ENCODE results near the gene C3orf49. TPM values are rescaled to one million over a fixed set of nuclear protein-coding genes. Genes with fewer than 3 reads are reported as not detected.

The C3orf49 gene
- total RNA-seq, 4 donors from 2014 or later, result not detected

- TF ChIP-seq, protein P1, sequence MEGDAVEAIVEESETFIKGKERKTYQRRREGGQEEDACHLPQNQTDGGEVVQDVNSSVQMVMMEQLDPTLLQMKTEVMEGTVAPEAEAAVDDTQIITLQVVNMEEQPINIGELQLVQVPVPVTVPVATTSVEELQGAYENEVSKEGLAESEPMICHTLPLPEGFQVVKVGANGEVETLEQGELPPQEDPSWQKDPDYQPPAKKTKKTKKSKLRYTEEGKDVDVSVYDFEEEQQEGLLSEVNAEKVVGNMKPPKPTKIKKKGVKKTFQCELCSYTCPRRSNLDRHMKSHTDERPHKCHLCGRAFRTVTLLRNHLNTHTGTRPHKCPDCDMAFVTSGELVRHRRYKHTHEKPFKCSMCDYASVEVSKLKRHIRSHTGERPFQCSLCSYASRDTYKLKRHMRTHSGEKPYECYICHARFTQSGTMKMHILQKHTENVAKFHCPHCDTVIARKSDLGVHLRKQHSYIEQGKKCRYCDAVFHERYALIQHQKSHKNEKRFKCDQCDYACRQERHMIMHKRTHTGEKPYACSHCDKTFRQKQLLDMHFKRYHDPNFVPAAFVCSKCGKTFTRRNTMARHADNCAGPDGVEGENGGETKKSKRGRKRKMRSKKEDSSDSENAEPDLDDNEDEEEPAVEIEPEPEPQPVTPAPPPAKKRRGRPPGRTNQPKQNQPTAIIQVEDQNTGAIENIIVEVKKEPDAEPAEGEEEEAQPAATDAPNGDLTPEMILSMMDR (IDR thresholded peaks at IDR 0.05), result no peak
- TF ChIP-seq POLR2A (IDR thresholded peaks at IDR 0.05), result no peak
- peaks cover 0 to 9% (median 0%) of the 10 kb centered on the region in 3 donors for H3K36me3 ChIP-seq
- no peaks in the 10 kb centered on the region for H3K9me3 ChIP-seq
- peak overlapping the region; percentile 96 to 99 (median 97) for H3K4me3 ChIP-seq
- intact Hi-C loops (cut with DNase I), result no loop called here
- WGBS, 2 donors, result 1% methylated on average over 16 to 18 of the region's 93 CpGs
- H3K4me1 ChIP-seq, result peaks cover 3 to 35% (median 15%) of the 10 kb centered on the region in 3 donors
- no peaks in the 10 kb centered on the region for H3K27me3 ChIP-seq
- peak overlapping the region; percentile 90 to 99 (median 96) for H3K27ac ChIP-seq
- DNase-seq, result no peak
Measured at GRCh38 chr3:63864008-63864964, 45.2 kb downstream of the C3orf49 start.

GRCh38 chr3:63864965-63865327 is 45.8 kb downstream of the C3orf49 start:
- 0 to 6% methylated on average over 3 of the region's 3 CpGs for WGBS, 2 donors
- DNase-seq, result no peak
- intact Hi-C loops (cut with DNase I), result no loop called here

DNA sequence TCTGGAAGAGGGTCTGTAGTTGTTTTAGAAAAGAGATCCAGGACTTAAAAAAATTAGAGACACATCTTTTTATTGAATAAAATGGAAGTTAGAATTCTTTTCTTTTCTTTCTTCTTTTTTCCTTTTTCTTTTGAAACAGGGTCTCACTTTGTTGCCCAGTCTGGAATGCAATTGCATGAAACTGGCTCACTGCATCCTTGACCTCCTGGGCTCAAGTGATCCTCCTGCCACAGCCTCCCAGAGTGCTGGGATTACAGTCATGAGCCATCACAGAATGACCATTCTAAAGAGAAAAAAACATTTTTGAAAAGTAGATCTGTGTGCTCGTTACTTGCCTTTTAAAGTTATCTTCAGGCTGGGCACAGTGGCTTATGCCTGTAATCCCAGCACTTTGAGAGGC is 48.1 kb downstream of the C3orf49 start:
- DNase-seq, result no peak
- 100% methylated on average over 1 of the region's 1 CpG for WGBS, 2 donors
- Histone ChIP-seq H3K9me3 (no peaks in the 10 kb centered on the region), H3K27me3 (no peaks in the 10 kb centered on the region), H3K36me3 (peaks cover 0 to 9% (median 0%) of the 10 kb centered on the region in 3 donors), H3K4me1 (peaks cover 3 to 40% (median 18%) of the 10 kb centered on the region in 3 donors), H3K4me3 (no peak overlapping the region), H3K27ac (no peak overlapping the region)
- intact Hi-C loops (cut with DNase I), result no loop called here
- TF ChIP-seq, protein P1 (IDR thresholded peaks at IDR 0.05), result no peak
- no peak for TF ChIP-seq POLR2A (IDR thresholded peaks at IDR 0.05)

More at GRCh38 chr3:63864965-63865327, 45.8 kb downstream of the C3orf49 start:
- peaks cover 0 to 9% (median 0%) of the 10 kb centered on the region in 3 donors for H3K36me3 ChIP-seq
- peaks cover 3 to 42% (median 19%) of the 10 kb centered on the region in 3 donors for H3K4me1 ChIP-seq
- TF ChIP-seq, protein P1 (IDR thresholded peaks at IDR 0.05), result no peak
- H3K27ac ChIP-seq, result peak overlapping the region; percentile 90 to 99 (median 96)
- H3K4me3 ChIP-seq, result peak overlapping the region; percentile 96 to 99 (median 97)
- H3K27me3 ChIP-seq, result no peaks in the 10 kb centered on the region
- no peaks in the 10 kb centered on the region for H3K9me3 ChIP-seq

GRCh38 chr3:63869940-63870614 is 51.0 kb downstream of the C3orf49 start:
- peaks cover under 1 to 36% (median 11%) of the 10 kb centered on the region in 3 donors for H3K4me1 ChIP-seq
- no peaks in the 10 kb centered on the region for H3K9me3 ChIP-seq
- H3K27ac ChIP-seq, result no peak overlapping the region
- intact Hi-C loops (cut with DNase I), result no loop called here
- H3K27me3 ChIP-seq, result no peaks in the 10 kb centered on the region
- peaks cover 0 to 9% (median 0%) of the 10 kb centered on the region in 3 donors for H3K36me3 ChIP-seq
- no peak for DNase-seq
- WGBS, 2 donors, result 75 to 79% methylated on average over 3 of the region's 3 CpGs
- H3K4me3 ChIP-seq, result no peak overlapping the region
- TF ChIP-seq POLR2A (IDR thresholded peaks at IDR 0.05), result no peak
- TF ChIP-seq, protein P1 (IDR thresholded peaks at IDR 0.05), result no peak

DNA sequence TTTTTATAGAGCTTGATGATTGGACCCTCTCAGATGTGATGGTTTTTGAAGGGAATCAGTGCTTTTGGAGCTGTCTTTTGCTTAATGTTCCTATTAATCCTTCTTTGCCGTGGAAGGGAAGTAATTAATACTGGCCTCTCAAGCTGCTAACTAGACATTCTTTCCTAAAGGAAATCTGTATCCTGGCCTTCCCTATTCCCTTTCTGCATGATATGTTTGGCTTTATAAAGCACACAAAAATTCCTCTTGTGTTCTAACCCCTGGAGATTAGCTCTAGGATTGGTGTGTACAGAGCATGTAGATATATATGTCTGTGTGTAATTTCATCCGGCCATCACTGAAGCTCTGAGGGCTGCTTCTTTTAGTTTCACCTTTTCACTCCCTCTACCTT is 51.5 kb downstream of the C3orf49 start:
- intact Hi-C loops (cut with DNase I), result no loop called here
- H3K36me3 ChIP-seq, result peaks cover 0 to 9% (median 0%) of the 10 kb centered on the region in 3 donors
- peaks cover 0 to 31% (median 7%) of the 10 kb centered on the region in 3 donors for H3K4me1 ChIP-seq
- no peak for DNase-seq
- no peak overlapping the region for H3K27ac ChIP-seq
- no peaks in the 10 kb centered on the region for H3K27me3 ChIP-seq
- TF ChIP-seq POLR2A (IDR thresholded peaks at IDR 0.05), result no peak
- TF ChIP-seq, protein P1 (IDR thresholded peaks at IDR 0.05), result no peak
- H3K9me3 ChIP-seq, result no peaks in the 10 kb centered on the region
- 60 to 76% methylated on average over 2 of the region's 2 CpGs for WGBS, 2 donors
- H3K4me3 ChIP-seq, result no peak overlapping the region

All from esophagus squamous epithelium (tissue), 5 donors.